Large intestine (tissue), 3 donors: Measurements from ENCODE around the gene ABCC5. TPM values are rescaled to one million over a fixed set of nuclear protein-coding genes. Genes with fewer than 3 reads are reported as not detected.
"Not testable (repeated sequence)": the region's sequence is repeated elsewhere in the genome, so short reads cannot be mapped to it uniquely, and the experiment has no call there.

Experiments
- DNase-seq, 2 donors: peaks; one replicate each; pipeline versions ENCODE4 v3.0.0 to v3.0.0-alpha.2; 2013
- H3K27ac ChIP-seq: one replicate; pipeline ENCODE4 v1.5.1; 2013; ENCODE audit warnings: low read length
- H3K27me3 ChIP-seq: 2 replicates; pipeline ENCODE4 v1.6.1; 2013; ENCODE audit warnings: low read length; ENCODE audit not compliant: control insufficient read depth, insufficient read depth
- H3K36me3 ChIP-seq: 2 replicates; pipeline ENCODE4 v1.6.1; 2013; ENCODE audit warnings: low read length; ENCODE audit not compliant: control insufficient read depth, insufficient read depth
- H3K4me1 ChIP-seq: one replicate; pipeline ENCODE4 v1.6.1; 2013; ENCODE audit warnings: low read length; ENCODE audit not compliant: control insufficient read depth, insufficient read depth
- H3K4me3 ChIP-seq: one replicate; pipeline ENCODE4 v1.5.1; 2013; ENCODE audit warnings: low read length
- H3K9me3 ChIP-seq: one replicate; pipeline ENCODE4 v1.6.1; 2013; ENCODE audit warnings: mild to moderate bottlenecking, low read depth, low read length, moderate library complexity; ENCODE audit not compliant: control insufficient read depth
- WGBS: methylation state at CpG from one replicate; pipeline ENCODE4 v1.1.5; 2013; ENCODE audit warnings: low lambda C conversion rate; ENCODE audit not compliant: insufficient coverage; 5-methylcytosine and 5-hydroxymethylcytosine counted together
- polyA plus RNA-seq: library from polyadenylated mRNA; unstranded; fragments of 120-200 nt; gene quantifications from one replicate; pipeline ENCODE4 v1.2.1, GENCODE V29; 2013

Gene ABCC5
- polyA plus RNA-seq, 1 donor: 23.3 TPM

GRCh38 chr3:183878071-183878470 lies 139.6 kb downstream of the ABCC5 start:
- H3K9me3 ChIP-seq: no peaks in the 10 kb centered on the region
- peaks cover 2% of the 10 kb centered on the region for H3K4me1 ChIP-seq
- no CpG with 5 or more reads among the region's 8 CpGs for WGBS
- no peaks in the 10 kb centered on the region for H3K36me3 ChIP-seq
- no peaks in the 10 kb centered on the region for H3K27me3 ChIP-seq
- no peak overlapping the region for H3K4me3 ChIP-seq
- no peak for DNase-seq
- H3K27ac ChIP-seq: no peak overlapping the region

GRCh38 chr3:183877227-183877626 lies 140.5 kb downstream of the ABCC5 start:
- H3K4me3 ChIP-seq, H3K36me3 ChIP-seq, H3K27me3 ChIP-seq, DNase-seq, H3K4me1 ChIP-seq, H3K27ac ChIP-seq, H3K9me3 ChIP-seq: not testable (repeated sequence)
- WGBS: 80% methylated on average over 1 of the region's 5 CpGs

DNA sequence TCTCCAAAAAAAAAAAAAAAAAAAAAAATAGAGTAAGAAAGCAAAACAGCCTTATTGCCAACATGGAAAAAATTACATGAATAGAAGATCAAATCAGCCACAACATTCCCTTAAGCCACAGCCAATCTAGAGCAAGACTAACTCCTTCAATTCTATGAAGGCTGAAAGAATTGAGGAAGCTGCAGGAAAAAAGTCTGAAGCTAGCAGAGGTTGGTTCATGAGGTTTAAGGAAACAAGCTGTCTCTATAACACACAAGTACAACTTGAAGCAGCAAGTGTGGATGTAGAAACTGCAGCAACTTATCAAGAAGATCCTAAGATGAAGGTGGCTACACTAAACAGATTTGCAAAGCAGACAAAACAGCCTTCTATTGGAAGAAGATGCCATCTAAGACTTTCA lies 142.3 kb downstream of the ABCC5 start:
- Histone ChIP-seq H3K27ac (no peak overlapping the region), H3K4me1 (peaks cover 2% of the 10 kb centered on the region), H3K9me3 (no peaks in the 10 kb centered on the region), H3K4me3 (no peak overlapping the region), H3K27me3 (no peaks in the 10 kb centered on the region), H3K36me3 (no peaks in the 10 kb centered on the region)
- no peak for DNase-seq

GRCh38 chr3:183873914-183874313 lies 143.8 kb downstream of the ABCC5 start:
- Histone ChIP-seq H3K36me3 (no peaks in the 10 kb centered on the region), H3K4me1 (peaks cover 2% of the 10 kb centered on the region), H3K9me3 (no peaks in the 10 kb centered on the region), H3K27ac (no peak overlapping the region), H3K27me3 (no peaks in the 10 kb centered on the region), H3K4me3 (no peak overlapping the region)
- peak; percentile 22 to 64 for DNase-seq
- WGBS: no CpG with 5 or more reads among the region's 3 CpGs

DNA sequence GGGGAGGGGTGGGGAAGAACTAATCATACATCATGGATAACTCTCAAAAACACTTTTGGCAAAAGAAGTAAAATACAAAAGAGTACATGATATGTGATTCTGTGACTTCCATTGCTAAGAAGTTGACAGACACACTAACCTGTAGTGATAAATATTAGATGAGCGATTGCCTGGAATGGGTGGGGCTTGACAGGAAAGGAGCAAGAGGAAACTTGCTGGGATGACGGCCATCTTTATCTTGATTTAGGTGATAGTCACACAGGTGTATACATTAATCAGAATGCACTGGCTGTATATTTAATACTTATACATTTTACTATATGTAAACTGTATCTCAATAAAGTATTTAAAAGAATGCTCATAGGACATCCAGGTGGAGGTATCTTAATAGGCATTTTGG lies 146.1 kb downstream of the ABCC5 start:
- H3K27ac ChIP-seq: no peak overlapping the region
- H3K4me1 ChIP-seq: peaks cover 2% of the 10 kb centered on the region
- H3K36me3 ChIP-seq: peaks cover 8% of the 10 kb centered on the region
- H3K4me3 ChIP-seq: no peak overlapping the region
- no peaks in the 10 kb centered on the region for H3K27me3 ChIP-seq
- WGBS: no CpG with 5 or more reads among the region's 2 CpGs
- no peaks in the 10 kb centered on the region for H3K9me3 ChIP-seq
- DNase-seq: no peak

DNA sequence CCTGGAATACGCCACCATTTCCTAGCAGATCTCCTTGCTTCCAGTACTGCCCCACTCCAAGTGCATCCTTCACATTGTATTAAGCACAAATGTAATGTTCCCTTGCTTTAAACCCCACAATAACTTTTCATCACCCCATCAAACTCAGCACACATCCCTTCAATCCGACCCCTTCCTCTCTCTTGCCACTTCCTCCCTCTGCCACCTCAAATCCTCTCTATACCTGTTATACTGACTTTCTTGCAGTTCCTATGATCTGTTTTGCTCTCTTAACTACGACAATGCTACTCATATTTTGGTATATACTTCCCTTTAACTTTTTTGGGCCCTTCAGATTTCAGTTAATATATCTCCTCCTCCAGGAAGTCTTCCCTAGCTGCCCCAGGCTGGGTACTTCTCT lies 147.1 kb downstream of the ABCC5 start:
- no peak for DNase-seq
- Histone ChIP-seq H3K9me3 (no peaks in the 10 kb centered on the region), H3K36me3 (peaks cover 13% of the 10 kb centered on the region), H3K4me1 (peaks cover 2% of the 10 kb centered on the region), H3K27ac (no peak overlapping the region), H3K4me3 (no peak overlapping the region), H3K27me3 (no peaks in the 10 kb centered on the region)
- WGBS: 94% methylated on average over 2 of the region's 3 CpGs

Other genes with a start within 250 kb of the ABCC5 start
- gene MAP6D1, start 192.3 kb downstream of the ABCC5 start, polyA plus RNA-seq: 1.5 TPM
- 42.1 TPM for gene PARL, start 133.0 kb downstream of the ABCC5 start, polyA plus RNA-seq
- gene HTR3D, start 13.9 kb upstream of the ABCC5 start, polyA plus RNA-seq: not detected
- not detected for gene HTR3C, start 35.2 kb upstream of the ABCC5 start, polyA plus RNA-seq
- gene HTR3E, start 79.2 kb upstream of the ABCC5 start, polyA plus RNA-seq: 0.03 TPM
- gene EIF2B5, start 117.5 kb upstream of the ABCC5 start, polyA plus RNA-seq: 46.5 TPM
- 81.0 TPM for gene DVL3, start 137.5 kb upstream of the ABCC5 start, polyA plus RNA-seq
- gene AP2M1, start 157.0 kb upstream of the ABCC5 start, polyA plus RNA-seq: 286 TPM
- 72.3 TPM for gene ABCF3, start 168.3 kb upstream of the ABCC5 start, polyA plus RNA-seq
- 18.6 TPM for gene VWA5B2, start 211.7 kb upstream of the ABCC5 start, polyA plus RNA-seq
- gene ALG3, start 231.1 kb upstream of the ABCC5 start, polyA plus RNA-seq: 74.6 TPM
- gene EEF1AKMT4, start 231.8 kb upstream of the ABCC5 start, polyA plus RNA-seq: 5.3 TPM
- 0.72 TPM for gene CAMK2N2, start 243.7 kb upstream of the ABCC5 start, polyA plus RNA-seq